Ascending aorta (tissue), 2 donors: ENCODE data around the gene TENT5A. TPM values are rescaled to one million over a fixed set of nuclear protein-coding genes. Genes with fewer than 3 reads are reported as not detected.
"Not testable (repeated sequence)": the region's sequence is repeated elsewhere in the genome, so short reads cannot be mapped to it uniquely, and the experiment has no call there.

ENCODE experiments used
- DNase-seq, 2 donors: peaks; one replicate each; pipeline ENCODE4 v3.0.0-alpha.2; 2019; ENCODE audit warnings: low spot score in 2 of 2
- H3K27ac ChIP-seq, 2 donors: fragments of 200-600 bp; sonication (generic); one replicate each; pipeline ENCODE4 v1.5.1; 2016 to 2017; ENCODE audit warnings: mild to moderate bottlenecking in 1 of 2
- H3K27me3 ChIP-seq: fragments of 200-600 bp; sonication (generic); one replicate; pipeline ENCODE4 v1.5.1; 2017
- H3K36me3 ChIP-seq, 2 donors: fragments of 200-600 bp; sonication (generic); one replicate each; pipeline ENCODE4 v1.5.1; 2016
- H3K4me1 ChIP-seq, 2 donors: fragments of 200-600 bp; sonication (generic); one replicate each; pipeline ENCODE4 v1.5.1; 2016 to 2017; ENCODE audit warnings: mild to moderate bottlenecking in 1 of 2
- H3K4me3 ChIP-seq, 2 donors: fragments of 200-600 bp; sonication (generic); one replicate each; pipeline ENCODE4 v1.5.1; 2016 to 2017; ENCODE audit warnings: mild to moderate bottlenecking in 1 of 2
- H3K9me3 ChIP-seq, 2 donors: fragments of 200-600 bp; sonication (generic); one replicate each; pipeline ENCODE4 v1.5.1; 2016
- intact Hi-C: fragments of 100-400 bp; cut with DNase I; formaldehyde crosslinking; loops from one replicate; pipeline ENCODE4 v1.15.1; 2023
- total RNA-seq: library from RNA; depleted of rRNA; stranded (reverse); fragments of >200 nt; gene quantifications from one replicate; pipeline ENCODE4 v1.1.0, GENCODE V29; 2016
- TF ChIP-seq, protein P1 (sequence below), 3 experiments: fragments of 200-600 bp in 2 of 3; fragments of 450-650 bp in 1 of 3; sonication (generic) in 2 of 3; IDR thresholded peaks; one replicate each; pipeline ENCODE4 v1.5.1; 2016 to 2019; ENCODE audit warnings: antibody characterized with exemption in 3 of 3, mild to moderate bottlenecking in 1 of 3, moderate library complexity in 1 of 3

Gene TENT5A
- total RNA-seq, 1 donor from 2014 or later: 9.6 TPM

DNA sequence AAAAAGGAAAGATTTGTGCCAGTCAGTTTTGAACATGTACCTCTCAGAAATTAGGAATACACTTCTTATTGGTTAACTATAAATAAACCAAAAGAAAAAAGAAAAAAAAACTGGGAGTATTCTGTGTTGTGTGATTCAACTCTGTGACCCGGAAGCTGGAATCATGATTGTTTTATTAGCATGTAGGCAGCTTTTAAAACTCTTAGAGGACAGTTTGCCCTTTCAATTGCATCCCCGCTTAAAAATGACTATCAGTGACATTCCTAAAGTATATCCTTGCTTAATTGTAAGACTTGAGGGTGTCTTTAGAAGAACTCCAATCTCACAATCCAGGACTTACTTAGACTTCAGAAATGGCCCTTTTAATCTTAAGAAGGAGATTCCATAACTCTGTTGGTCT, 29.1 kb upstream of the TENT5A start:
- Histone ChIP-seq H3K27me3 (no peaks in the 10 kb centered on the region), H3K4me3 (no peak overlapping the region), H3K9me3 (no peaks in the 10 kb centered on the region), H3K4me1 (peaks cover 0 to 2% of the 10 kb centered on the region in 2 donors), H3K27ac (no peak overlapping the region), H3K36me3 (no peaks in the 10 kb centered on the region)
- TF ChIP-seq, protein P1, sequence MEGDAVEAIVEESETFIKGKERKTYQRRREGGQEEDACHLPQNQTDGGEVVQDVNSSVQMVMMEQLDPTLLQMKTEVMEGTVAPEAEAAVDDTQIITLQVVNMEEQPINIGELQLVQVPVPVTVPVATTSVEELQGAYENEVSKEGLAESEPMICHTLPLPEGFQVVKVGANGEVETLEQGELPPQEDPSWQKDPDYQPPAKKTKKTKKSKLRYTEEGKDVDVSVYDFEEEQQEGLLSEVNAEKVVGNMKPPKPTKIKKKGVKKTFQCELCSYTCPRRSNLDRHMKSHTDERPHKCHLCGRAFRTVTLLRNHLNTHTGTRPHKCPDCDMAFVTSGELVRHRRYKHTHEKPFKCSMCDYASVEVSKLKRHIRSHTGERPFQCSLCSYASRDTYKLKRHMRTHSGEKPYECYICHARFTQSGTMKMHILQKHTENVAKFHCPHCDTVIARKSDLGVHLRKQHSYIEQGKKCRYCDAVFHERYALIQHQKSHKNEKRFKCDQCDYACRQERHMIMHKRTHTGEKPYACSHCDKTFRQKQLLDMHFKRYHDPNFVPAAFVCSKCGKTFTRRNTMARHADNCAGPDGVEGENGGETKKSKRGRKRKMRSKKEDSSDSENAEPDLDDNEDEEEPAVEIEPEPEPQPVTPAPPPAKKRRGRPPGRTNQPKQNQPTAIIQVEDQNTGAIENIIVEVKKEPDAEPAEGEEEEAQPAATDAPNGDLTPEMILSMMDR (IDR thresholded peaks at IDR 0.05): no peak
- intact Hi-C loops: no loop called here
- no peak for DNase-seq

DNA sequence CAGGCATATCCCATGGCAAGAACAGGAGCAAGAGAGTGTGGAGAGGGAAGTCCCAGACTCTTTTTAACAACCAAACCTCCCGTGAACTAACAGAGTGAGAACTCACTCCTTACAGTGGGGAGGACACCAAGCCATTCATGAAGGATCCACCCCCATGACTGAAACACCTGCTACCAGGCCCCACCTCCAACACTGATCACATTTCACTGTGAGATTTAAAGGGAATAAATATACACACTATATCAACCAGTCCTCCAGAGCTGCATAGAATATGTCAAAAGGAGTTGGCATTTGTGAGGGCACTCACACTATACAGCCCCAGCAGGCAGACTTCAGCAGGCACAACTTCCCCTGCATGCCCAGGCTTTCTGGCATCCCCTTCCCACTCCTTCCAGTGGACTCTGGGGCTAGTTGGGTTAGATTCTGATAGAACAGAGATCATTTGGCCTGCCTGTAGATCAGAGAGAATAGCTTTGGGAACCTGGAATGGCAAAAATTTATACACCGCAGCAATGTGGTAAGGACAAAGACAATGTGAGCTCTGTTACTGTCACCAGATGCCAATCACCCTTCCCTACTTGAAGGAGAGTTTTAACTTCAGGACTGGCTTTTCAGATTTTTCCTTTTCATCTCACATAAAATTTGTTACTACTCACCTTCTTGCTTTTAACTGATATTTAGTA, 25.2 kb upstream of the TENT5A start:
- H3K4me3 ChIP-seq: no peak overlapping the region
- no peaks in the 10 kb centered on the region for H3K36me3 ChIP-seq
- no peaks in the 10 kb centered on the region for H3K9me3 ChIP-seq
- no peaks in the 10 kb centered on the region for H3K27me3 ChIP-seq
- H3K27ac ChIP-seq: no peak overlapping the region
- no peak for DNase-seq
- H3K4me1 ChIP-seq: no peaks in the 10 kb centered on the region
- intact Hi-C loops: no loop called here
- TF ChIP-seq, protein P1 (IDR thresholded peaks at IDR 0.05): no peak

DNA sequence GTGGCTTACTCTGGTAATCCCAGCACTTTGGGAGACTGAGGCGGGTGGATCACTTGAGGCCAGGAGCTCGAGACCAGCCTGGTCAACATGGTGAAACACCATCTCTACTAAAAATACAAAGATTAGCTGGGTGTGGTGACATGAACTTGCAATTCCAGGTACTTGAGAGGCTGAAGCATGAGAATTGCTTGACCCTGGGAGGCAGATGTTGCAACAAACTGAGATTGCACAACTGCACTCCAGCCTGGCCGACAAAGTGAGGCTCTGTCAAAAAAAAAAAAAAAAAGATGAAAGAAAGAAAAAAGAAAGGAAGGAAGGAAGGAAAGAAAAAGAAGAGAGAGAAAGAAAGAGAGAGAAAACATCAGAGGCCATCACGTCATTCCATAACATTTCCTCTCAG, 23.7 kb upstream of the TENT5A start:
- intact Hi-C loops, H3K27me3 ChIP-seq, H3K27ac ChIP-seq, H3K9me3 ChIP-seq, H3K4me1 ChIP-seq, H3K4me3 ChIP-seq, DNase-seq, H3K36me3 ChIP-seq: not testable (repeated sequence)

DNA sequence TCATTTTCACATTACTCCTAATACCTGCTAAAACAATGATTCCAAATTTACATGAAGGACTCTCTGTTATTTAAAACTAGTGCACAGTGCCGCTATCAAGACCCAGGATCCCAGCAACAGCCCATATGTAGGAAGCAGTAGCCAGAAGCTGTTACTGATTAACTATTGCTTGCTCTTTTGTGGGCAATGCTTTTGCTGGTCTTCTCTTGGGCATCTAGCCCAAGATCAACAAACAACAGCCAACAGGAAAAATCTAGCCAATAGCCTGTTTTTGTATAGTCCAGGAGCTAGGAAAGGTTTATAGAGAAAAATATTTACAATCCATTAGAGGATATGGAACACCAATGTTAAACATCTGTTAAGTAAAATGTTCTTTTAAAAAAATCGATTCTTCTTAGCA, 22.1 kb upstream of the TENT5A start:
- no peak for DNase-seq
- TF ChIP-seq, protein P1 (IDR thresholded peaks at IDR 0.05): no peak
- Histone ChIP-seq H3K9me3 (no peaks in the 10 kb centered on the region), H3K4me3 (no peak overlapping the region), H3K27me3 (no peaks in the 10 kb centered on the region), H3K27ac (no peak overlapping the region), H3K36me3 (no peaks in the 10 kb centered on the region), H3K4me1 (no peaks in the 10 kb centered on the region)
- intact Hi-C loops: no loop called here

DNA sequence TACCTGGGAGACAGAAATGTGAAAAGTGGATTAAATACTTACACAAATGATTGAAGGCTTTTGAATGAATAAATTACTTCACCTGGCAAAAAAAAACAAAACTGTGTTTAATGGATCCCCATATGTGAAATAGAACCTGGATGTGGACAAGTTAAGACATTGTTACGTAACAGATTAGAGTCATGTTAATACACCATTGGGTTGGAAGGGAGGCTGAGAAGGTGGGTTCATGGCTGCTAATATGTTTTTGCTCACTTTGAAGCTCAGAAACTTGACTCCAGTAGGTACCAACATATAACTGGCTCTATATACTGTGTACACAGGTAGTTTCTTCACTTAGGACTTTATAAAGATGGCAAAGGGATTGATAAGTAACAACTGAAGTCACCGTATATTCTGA, 21.4 kb upstream of the TENT5A start:
- no peak overlapping the region for H3K4me3 ChIP-seq
- no peaks in the 10 kb centered on the region for H3K27me3 ChIP-seq
- TF ChIP-seq, protein P1 (IDR thresholded peaks at IDR 0.05): no peak
- DNase-seq: no peak
- intact Hi-C loops: no loop called here
- no peaks in the 10 kb centered on the region for H3K36me3 ChIP-seq
- no peaks in the 10 kb centered on the region for H3K4me1 ChIP-seq
- no peaks in the 10 kb centered on the region for H3K9me3 ChIP-seq
- no peak overlapping the region for H3K27ac ChIP-seq

DNA sequence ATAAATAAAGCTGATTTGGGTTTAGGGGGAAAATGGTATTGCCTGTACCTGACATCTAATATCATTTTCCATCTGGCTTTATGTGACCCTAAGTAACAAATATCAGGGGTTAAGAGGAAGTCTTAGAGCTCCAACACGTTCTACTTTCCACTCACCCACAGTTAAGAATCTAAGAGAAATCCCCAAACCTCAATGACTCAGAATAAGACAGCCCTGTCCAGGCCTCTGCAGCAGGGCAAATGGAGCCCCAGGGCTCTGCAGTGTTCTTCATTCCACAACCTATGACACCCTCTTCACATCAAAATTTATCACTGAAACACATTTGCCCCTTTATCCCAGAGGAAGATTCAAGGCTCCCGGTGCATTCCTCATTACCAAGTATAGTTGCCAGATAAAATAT, 20.3 kb upstream of the TENT5A start:
- Histone ChIP-seq H3K36me3 (no peaks in the 10 kb centered on the region), H3K9me3 (no peaks in the 10 kb centered on the region), H3K27ac (no peak overlapping the region), H3K4me1 (no peaks in the 10 kb centered on the region), H3K4me3 (no peak overlapping the region), H3K27me3 (no peaks in the 10 kb centered on the region)
- TF ChIP-seq, protein P1 (IDR thresholded peaks at IDR 0.05): no peak
- DNase-seq: no peak
- intact Hi-C loops: no loop called here
